GM19240 (cell line): ENCODE measurements around the gene RNF121.
"Not testable (repeated sequence)": the region's sequence is repeated elsewhere in the genome, so short reads cannot be mapped to it uniquely, and the experiment has no call there.

Source experiments
- DNase-seq: peaks from one replicate; pipeline ENCODE4 v3.0.0; 2011; ENCODE audit warnings: low spot score; ENCODE audit not compliant: insufficient read length

RNF121 gene

DNA sequence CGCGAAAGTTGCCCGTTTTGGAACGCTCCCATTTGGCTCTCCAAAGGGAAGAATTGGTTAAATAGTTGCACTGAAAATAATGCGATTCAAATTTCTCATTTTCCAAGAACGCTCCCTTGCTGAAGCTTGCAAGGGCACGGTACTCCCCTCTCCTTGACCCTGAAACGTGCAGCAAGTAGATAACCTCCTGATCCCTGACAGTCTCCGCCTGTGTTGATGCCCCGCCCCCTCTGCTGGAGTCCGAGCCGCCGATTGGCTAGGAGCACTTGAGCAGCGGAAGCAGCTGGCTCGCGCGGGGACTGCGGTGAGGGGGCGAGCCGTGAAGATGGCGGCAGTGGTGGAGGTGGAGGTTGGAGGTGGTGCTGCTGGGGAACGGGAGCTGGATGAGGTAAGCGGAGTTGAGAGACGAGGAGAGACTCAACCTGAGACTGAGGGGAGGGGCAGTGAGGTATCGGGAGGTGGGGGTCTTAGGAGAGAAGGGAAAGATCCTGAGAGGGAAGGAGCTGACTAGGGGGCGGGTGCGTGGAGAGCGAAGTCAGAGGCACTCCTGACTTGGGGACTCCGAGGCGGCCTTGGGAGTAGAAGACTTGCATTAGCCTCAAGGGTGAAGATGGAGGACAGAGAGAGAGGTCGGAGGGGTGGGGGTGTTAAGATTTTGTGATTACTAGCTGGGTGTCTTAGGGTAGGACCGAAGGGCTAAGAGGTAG is at the start of gene RNF121:
Gene RNF121, plus strand, starts transcription at position 310 of the 707 bp plus-strand sequence. Its CDS starts 16 bp downstream, at position 326.
- peak; percentile 81 for DNase-seq

GRCh38 chr11:71885806-71886205 is 43.0 kb upstream of the RNF121 start:
- DNase-seq, result not testable (repeated sequence)

DNA sequence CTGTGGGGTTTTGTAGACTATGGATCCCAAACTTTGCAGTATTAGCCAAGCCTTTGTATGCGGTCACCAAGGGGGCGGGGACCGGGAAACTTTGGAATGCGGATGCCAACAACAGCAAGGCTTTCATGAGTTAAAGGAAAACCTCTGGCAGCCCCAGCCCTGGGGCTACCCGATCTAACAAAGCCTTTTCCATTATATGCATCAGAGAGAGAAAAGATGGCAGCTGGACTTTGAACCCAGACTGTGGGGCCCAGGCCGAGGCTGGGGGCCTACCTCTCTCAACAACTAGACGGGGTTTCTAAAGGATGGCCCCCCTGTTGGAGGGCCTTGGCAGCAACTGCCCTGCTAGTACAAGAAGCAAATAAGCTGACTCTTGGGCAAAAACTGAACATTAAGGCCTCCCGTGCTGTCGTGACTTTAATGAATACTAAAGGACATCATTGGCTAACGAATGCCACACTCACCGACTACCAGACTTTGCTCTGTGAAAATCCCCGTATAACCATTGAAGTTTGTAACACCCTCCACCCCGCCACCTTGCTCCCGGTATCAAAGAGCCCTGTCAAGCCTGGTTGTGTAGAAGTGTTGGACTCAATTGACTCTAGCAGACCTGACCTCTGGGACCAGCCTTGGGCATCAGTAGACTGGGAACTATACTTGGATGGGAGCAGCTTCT is 40.4 kb upstream of the RNF121 start:
- not testable (repeated sequence) for DNase-seq

GRCh38 chr11:71889181-71889872 is 39.5 kb upstream of the RNF121 start:
- DNase-seq, result not testable (repeated sequence)

- no peak for DNase-seq
These were observed 32.9 kb upstream of the RNF121 start for GRCh38 chr11:71895961-71896360.

DNA sequence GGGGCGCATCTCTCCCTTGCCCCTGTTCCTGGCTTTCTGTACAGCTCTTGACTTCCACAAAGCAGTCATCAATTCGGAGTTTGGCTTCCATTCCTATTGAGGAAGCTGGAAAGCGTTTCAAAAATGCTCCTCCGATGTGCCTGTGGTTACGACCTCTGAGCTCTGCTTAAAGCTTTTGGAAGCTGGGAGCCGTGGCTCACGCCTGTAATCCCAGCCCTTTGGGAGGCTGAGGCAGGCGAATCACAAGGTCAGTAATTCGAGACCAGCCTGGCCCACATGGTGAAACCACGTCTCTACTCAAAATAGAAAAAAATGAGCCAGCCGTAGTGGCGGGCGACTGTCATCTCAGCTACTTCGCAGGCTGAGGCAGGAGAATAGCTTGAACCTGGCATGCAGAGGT is 27.7 kb upstream of the RNF121 start:
- DNase-seq, result not testable (repeated sequence)

DNA sequence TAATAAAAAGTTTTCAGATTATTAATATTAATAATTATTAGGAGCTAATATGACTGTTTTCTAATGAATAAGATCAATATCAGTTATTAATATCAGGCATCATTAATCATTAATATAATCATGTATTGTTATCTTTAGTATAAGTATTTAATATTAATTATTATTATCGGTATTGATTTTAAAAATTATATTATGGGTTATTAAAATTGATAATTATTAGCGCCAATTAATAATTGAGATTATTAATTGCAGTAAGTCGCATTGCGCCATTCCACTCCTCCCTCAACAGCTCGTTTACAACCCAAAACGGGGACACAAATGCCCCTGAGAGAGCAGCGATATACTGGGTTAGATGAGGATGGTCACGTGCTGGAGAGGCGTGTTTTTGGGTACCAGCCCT is 20.6 kb upstream of the RNF121 start:
- no peak for DNase-seq

DNA sequence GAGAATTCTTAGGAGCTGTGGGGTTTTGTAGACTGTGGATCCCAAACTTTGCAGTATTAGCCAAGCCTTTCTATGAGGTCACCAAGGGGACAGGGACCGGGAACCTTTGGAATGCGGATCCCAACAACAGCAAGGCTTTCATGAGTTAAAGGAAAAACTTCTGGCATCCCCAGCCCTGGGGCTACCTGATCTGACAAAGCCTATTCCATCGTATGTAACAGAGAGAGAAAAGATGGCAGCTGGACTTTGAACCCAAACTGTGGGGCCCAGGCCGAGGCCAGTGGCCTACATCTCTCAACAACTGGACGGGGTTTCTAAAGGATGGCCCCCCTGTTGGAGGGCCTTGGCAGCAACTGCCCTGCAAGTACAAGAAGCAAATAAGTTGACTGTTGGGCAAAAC is 18.1 kb upstream of the RNF121 start:
- not testable (repeated sequence) for DNase-seq

DNA sequence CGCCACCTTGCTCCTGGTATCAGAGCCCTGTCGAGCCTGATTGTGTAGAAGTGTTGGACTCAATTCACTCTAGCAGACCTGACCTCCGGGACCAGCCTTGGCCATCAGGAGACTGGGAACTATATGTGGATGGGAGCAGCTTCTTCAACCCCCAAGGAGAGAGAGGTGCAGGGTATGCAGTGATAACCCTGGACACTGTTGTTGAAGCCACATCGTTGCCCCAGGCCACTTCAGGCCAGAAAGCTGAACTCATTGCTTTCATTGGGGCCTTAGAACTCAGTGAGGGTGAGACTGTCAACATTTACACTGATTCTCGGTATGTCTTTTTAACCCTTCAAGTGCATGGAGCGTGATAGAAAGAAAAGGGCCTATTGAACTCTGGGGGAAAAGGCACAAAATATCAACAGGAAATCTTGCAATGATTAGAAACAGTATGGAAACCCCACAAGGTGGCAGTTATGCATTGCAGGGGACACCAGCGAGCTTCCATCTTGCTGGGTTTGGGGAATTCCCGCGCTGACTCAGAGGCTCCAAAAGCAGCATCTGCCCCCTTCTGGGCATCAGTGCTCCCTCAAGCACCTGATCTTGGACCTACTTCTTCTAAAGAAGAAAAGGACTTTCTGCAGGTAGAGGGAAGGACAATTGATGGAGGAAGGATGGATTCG is 17.4 kb upstream of the RNF121 start:
- not testable (repeated sequence) for DNase-seq

- DNase-seq, result not testable (repeated sequence)
These were observed 16.9 kb upstream of the RNF121 start for GRCh38 chr11:71911986-71912340.

- no peak for DNase-seq
These were observed 14.9 kb upstream of the RNF121 start for GRCh38 chr11:71913756-71914526.

DNA sequence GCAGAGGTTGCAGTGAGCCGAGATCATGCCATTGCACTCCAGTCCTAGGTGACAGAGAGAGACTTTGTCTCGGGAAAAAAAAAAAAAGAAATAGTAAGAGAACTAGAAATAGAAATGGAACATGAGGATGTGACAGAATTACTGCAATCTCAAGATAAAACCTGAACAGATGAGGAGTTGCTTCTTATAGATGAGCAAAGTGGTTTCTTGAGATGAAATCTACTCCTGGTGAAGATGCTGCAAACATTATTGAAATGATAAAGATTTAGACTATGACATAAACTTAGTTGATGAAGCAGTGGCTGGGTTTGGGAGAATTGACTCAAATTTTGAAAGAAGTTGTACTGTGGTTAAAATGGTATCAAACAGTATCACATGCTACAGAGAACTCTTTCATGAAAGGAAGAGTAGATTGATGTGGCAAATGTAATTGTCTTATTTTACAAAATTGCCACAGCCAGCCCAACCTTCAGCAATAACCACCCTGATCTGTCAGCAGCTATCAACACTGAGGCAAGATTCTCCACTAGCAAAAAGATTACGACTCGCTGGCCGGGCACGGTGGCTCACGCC is 14.1 kb upstream of the RNF121 start:
- DNase-seq, result no peak

GRCh38 chr11:71917646-71918140 is 11.2 kb upstream of the RNF121 start:
- no peak for DNase-seq

- peak; percentile 60 for DNase-seq
These were observed 768 bp upstream of the RNF121 start, which contains the start of gene XNDC1N for GRCh38 chr11:71927820-71928736. Gene XNDC1N (minus strand): TSS chr11:71928594. CDS start chr11:71923353, 5,241 bp downstream.

DNA sequence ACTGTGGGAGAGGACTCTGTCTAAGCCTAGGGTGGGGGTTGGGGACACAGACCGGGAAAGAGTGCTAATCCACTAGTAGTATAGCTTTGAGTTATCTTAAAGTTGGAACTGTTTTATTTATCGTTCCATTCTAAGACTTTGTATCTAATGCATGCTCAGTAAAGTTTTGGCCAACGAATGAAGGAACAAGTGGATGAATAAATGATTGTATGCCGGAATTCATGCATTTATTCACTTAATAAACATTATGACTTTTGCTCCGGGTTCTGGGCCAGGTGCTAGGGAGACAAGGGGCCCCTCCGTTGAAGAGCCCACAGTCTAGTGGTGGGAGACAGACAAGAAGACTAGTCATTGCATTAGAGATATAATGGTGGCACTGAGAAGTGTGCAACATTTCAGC is 645 bp downstream of the RNF121 start:
- DNase-seq, result no peak

DNA sequence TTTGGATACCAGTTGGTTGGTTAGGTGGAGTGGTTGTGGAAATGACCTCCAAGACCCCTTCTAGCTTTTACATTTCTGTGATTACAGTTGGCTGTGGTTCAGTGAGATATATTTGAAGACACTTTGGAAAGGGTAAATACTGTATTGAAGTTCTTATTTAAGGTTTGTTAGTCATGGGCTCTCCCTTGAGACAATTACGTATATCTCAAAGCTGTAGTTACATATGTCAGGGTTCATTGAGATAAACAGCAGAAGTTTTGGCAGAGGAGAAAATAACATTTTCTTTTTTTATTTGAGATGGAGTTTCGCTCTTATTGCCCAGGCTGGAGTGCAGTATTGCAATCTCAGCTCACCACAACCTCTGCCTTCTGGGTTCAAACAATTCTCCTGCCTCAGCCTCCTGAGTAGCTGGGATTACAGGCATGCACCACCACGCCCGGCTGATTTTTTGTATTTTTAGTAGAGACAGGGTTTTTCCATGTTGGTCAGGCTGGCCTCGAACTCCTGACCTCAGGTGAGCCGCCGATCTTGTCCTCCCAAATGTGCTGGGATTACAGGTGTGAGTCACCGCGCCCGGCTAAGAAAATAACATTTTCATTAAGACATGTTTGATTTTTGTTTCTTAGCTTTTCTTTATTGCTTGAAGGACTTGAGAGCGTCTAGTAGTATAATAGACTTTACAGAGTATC is 1.9 kb downstream of the RNF121 start:
- no peak for DNase-seq

DNA sequence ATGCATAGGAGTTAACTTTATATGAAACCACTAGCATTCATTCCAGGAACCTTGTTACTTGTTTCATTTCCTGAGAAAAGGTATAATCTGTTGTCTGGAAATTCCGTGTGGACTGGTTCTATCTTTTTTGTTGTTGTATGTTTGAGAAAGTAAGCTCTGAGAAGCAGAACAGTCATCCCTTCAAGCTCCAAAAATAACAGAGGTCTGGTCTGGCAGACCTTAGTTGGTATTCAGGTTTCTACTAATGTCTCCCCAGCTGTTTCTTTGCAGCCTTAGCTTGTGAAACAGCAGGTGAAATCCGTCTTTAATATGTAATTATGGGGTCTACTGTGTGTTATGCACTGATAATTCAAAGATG is 2.4 kb downstream of the RNF121 start:
- DNase-seq, result no peak

- DNase-seq, result no peak
These were observed 4.5 kb downstream of the RNF121 start for GRCh38 chr11:71933141-71933933.
